HG03039 (cell line): ENCODE results near the gene DGKI.

Experiments used
- ATAC-seq: cut with Tn5 transposase; IDR thresholded peaks from one replicate; pipeline ENCODE4 v1.9.1; 2021; ENCODE audit warnings: mild to moderate bottlenecking, moderate library complexity; ENCODE audit not compliant: unreplicated experiment

The DGKI gene

GRCh38 chr7:137439829-137440825 is 406.6 kb downstream of the DGKI start:
- no peak for ATAC-seq

- no peak for ATAC-seq
These were observed 411.8 kb downstream of the DGKI start for GRCh38 chr7:137434946-137435345.

- no peak for ATAC-seq
These were observed 412.2 kb downstream of the DGKI start for GRCh38 chr7:137434530-137434929.

- ATAC-seq, result no peak
These were observed 423.5 kb downstream of the DGKI start for GRCh38 chr7:137423321-137423720.

GRCh38 chr7:137421366-137421765 is 425.4 kb downstream of the DGKI start:
- ATAC-seq, result no peak

GRCh38 chr7:137418841-137419240 is 427.9 kb downstream of the DGKI start:
- no peak for ATAC-seq

GRCh38 chr7:137417464-137417863 is 429.3 kb downstream of the DGKI start:
- no peak for ATAC-seq

GRCh38 chr7:137413901-137414300 is 432.9 kb downstream of the DGKI start:
- ATAC-seq, result no peak

GRCh38 chr7:137411446-137411845 is 435.3 kb downstream of the DGKI start:
- ATAC-seq, result no peak

GRCh38 chr7:137408126-137408525 is 438.6 kb downstream of the DGKI start:
- no peak for ATAC-seq

- no peak for ATAC-seq
These were observed 439.7 kb downstream of the DGKI start for GRCh38 chr7:137407078-137407477.

- ATAC-seq, result no peak
These were observed 442.0 kb downstream of the DGKI start for GRCh38 chr7:137404660-137405317.

- no peak for ATAC-seq
These were observed 443.4 kb downstream of the DGKI start for GRCh38 chr7:137403353-137403695.

GRCh38 chr7:137402536-137403352 is 444.0 kb downstream of the DGKI start:
- no peak for ATAC-seq

- no peak for ATAC-seq
These were observed 446.6 kb downstream of the DGKI start for GRCh38 chr7:137399827-137400823.

- no peak for ATAC-seq
These were observed 450.7 kb downstream of the DGKI start for GRCh38 chr7:137396051-137396450.

- ATAC-seq, result no peak
These were observed 451.4 kb downstream of the DGKI start for GRCh38 chr7:137395420-137395819.

- ATAC-seq, result no peak
These were observed 453.2 kb downstream of the DGKI start for GRCh38 chr7:137393570-137393969.

- no peak for ATAC-seq
These were observed 456.7 kb downstream of the DGKI start for GRCh38 chr7:137390076-137390475.

GRCh38 chr7:137388916-137389315 is 457.9 kb downstream of the DGKI start:
- no peak for ATAC-seq
